ENCODE results near the gene FLVCR1.

DNA sequence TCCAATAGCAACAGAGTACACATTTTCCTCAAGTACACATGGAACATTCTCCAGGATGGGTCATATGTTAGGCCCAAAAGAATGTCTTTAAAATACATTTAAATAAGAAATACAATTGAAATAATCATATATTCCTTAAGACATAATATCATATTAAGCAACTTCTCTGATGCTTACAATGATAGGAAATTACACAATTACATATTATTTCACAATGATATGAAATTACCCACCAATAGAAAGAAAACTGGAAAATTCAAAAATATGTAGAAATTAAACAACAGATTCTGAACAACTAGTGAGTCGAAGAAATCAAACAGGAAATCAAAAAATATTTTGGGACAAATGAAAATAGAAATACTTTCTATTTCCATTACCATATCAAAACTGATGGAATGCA is 45.6 kb downstream of the FLVCR1 start:
- TF ChIP-seq POLR2A (IDR thresholded peaks at IDR 0.05; ENCODE audit: low read length) (no peak), GATA1 (IDR thresholded peaks at IDR 0.05; ENCODE audit: low read depth, low read length) (no peak)

Measured in erythroblast (primary cell).